Naive B cell (primary cell): ENCODE measurements around the gene ZNF17. TPM values are rescaled to one million over a fixed set of nuclear protein-coding genes. Genes with fewer than 3 reads are reported as not detected.

Experiments
- ATAC-seq, 2 donors: fragments of 150-1000 bp; cut with Tn5 transposase; 2 replicates each; pipeline ENCODE4 v1.10.0; 2021; ENCODE audit warnings: low read depth in 2 of 2, mild to moderate bottlenecking in 2 of 2, moderate library complexity in 2 of 2
- DNase-seq: peaks from one replicate; pipeline ENCODE4 v3.0.0; 2022
- H3K27ac Mint-ChIP-seq, 6 donors: one replicate each; pipeline ENCODE4 v1.8.0; 2020 to 2022; ENCODE audit warnings: mild to moderate bottlenecking in 6 of 6, mixed read lengths in 6 of 6, moderate library complexity in 5 of 6, inconsistent platforms in 2 of 6
- H3K27me3 Mint-ChIP-seq, 3 donors: one replicate each; pipeline ENCODE4 v1.8.0; 2021 to 2022; ENCODE audit warnings: mixed read lengths in 3 of 3, mild to moderate bottlenecking in 1 of 3
- H3K36me3 Mint-ChIP-seq, 2 donors: one replicate each; pipeline ENCODE4 v1.8.0; 2020 to 2022; ENCODE audit warnings: mixed read lengths in 2 of 2, inconsistent platforms in 1 of 2, mild to moderate bottlenecking in 1 of 2
- H3K4me1 Mint-ChIP-seq, 3 donors: one replicate each; pipeline ENCODE4 v1.8.0; 2020 to 2022; ENCODE audit warnings: mixed read lengths in 3 of 3, inconsistent platforms in 1 of 3, mild to moderate bottlenecking in 1 of 3, moderate library complexity in 1 of 3
- H3K4me3 Mint-ChIP-seq, 8 donors: one replicate each; pipeline ENCODE4 v1.8.0; 2020 to 2022; ENCODE audit warnings: mild to moderate bottlenecking in 8 of 8, mixed read lengths in 8 of 8, moderate library complexity in 8 of 8, inconsistent platforms in 2 of 8
- H3K9me3 Mint-ChIP-seq, 7 donors: one replicate each; pipeline ENCODE4 v1.8.0; 2020 to 2022; ENCODE audit warnings: mixed read lengths in 7 of 7, mild to moderate bottlenecking in 5 of 7, inconsistent platforms in 2 of 7, moderate library complexity in 1 of 7
- polyA plus RNA-seq, 6 donors: library from polyadenylated mRNA; unstranded; fragments of 300-500 nt; fragmentation: Illumina TruSeq; gene quantifications; one replicate each; pipeline ENCODE4 v1.2.3, GENCODE V29; 2021; ENCODE audit warnings: low read depth in 6 of 6

Gene ZNF17
- polyA plus RNA-seq, 6 donors from 2014 or later, result 6.1 to 13.0 (median 9.6) TPM

GRCh38 chr19:57389730-57390598, 21.0 kb upstream of the ZNF17 start, which contains the start of gene ZNF548:
ZNF548 (plus strand) TSS chr19:57389854; CDS start chr19:57390100, 246 bp downstream.
- peak; percentile 92 for ATAC-seq
- Mint-ChIP-seq H3K27ac (peak within 1 kb of the TSS; percentile 97 to 99 (median 98)), H3K27me3 (no peaks in the 10 kb centered on the region), H3K4me1 (peaks cover 30 to 53% (median 31%) of the 10 kb centered on the region in 3 donors), H3K9me3 (peaks cover 0 to 2% (median 0%) of the 10 kb centered on the region in 7 donors), H3K36me3 (peaks cover 10 to 20% of the 10 kb centered on the region in 2 donors), H3K4me3 (peak within 1 kb of the TSS; percentile 88 to 98 (median 95))
- peak; percentile 97 for DNase-seq

- Mint-ChIP-seq H3K36me3 (peaks cover 48 to 58% of the 10 kb centered on the region in 2 donors), H3K27me3 (no peaks in the 10 kb centered on the region), H3K4me3 (no peak overlapping the region), H3K27ac (peak overlapping the region in 2 of 6 donors; percentile 31 to 76), H3K4me1 (peaks cover 18 to 39% (median 30%) of the 10 kb centered on the region in 3 donors), H3K9me3 (peaks cover 0 to 12% (median 6%) of the 10 kb centered on the region in 7 donors)
- DNase-seq (no peak), ATAC-seq (no peak)
These were observed 15.3 kb upstream of the ZNF17 start for GRCh38 chr19:57395710-57396109.

- ATAC-seq, result no peak
- Mint-ChIP-seq H3K27ac (no peak overlapping the region), H3K27me3 (no peaks in the 10 kb centered on the region), H3K4me1 (peaks cover 13 to 21% (median 16%) of the 10 kb centered on the region in 3 donors), H3K36me3 (peaks cover 50 to 58% of the 10 kb centered on the region in 2 donors), H3K4me3 (no peak overlapping the region), H3K9me3 (peaks cover 0 to 12% (median 6%) of the 10 kb centered on the region in 7 donors)
- no peak for DNase-seq
These were observed 12.1 kb upstream of the ZNF17 start for GRCh38 chr19:57398868-57399267.

- Mint-ChIP-seq H3K27me3 (no peaks in the 10 kb centered on the region), H3K36me3 (peaks cover 7 to 11% of the 10 kb centered on the region in 2 donors), H3K9me3 (peaks cover 0 to 2% (median 0%) of the 10 kb centered on the region in 7 donors), H3K27ac (no peak overlapping the region), H3K4me3 (no peak overlapping the region), H3K4me1 (peaks cover 6 to 8% (median 8%) of the 10 kb centered on the region in 3 donors)
- no peak for ATAC-seq
- no peak for DNase-seq
These were observed 7.0 kb upstream of the ZNF17 start for GRCh38 chr19:57403737-57404563.

DNA sequence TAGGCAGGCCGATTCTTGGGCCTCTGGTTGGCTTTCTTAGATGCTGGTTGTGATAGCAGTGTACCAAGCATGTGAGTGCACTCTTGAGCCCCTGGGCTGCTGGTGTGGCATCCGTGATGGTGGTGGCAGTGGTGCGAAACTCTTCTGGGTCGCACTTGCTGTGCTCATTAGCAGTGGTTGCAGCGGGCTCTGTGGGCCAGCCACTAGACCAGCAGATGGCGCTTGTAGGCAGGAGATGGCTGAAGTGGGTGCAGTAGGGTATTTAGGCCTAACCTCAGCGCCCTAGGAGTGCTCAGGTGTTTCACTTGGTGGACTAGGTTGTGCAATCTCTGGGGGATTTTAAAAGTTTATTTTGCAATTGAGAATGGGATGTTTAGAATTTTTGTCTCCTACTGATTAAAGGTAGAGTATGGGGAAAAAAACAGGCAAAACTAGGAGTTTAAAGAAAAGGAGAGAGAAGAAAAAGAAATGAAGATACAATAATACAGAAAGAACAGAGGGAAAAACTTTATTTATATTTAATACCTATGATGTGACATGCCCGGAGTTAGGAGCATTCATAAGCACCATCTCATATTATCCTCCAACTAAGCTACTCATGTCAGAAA, 4.3 kb upstream of the ZNF17 start:
- H3K9me3 Mint-ChIP-seq, result no peaks in the 10 kb centered on the region
- peak overlapping the region in 4 of 6 donors; percentile 30 to 80 (median 58) for H3K27ac Mint-ChIP-seq
- H3K36me3 Mint-ChIP-seq, result peaks cover 0 to 6% of the 10 kb centered on the region in 2 donors
- peak overlapping the region in 2 of 8 donors; percentile 16 to 38 for H3K4me3 Mint-ChIP-seq
- no peaks in the 10 kb centered on the region for H3K27me3 Mint-ChIP-seq
- H3K4me1 Mint-ChIP-seq, result peaks cover 16 to 20% (median 18%) of the 10 kb centered on the region in 3 donors
- DNase-seq, result peak; percentile 58
- ATAC-seq, result peak; percentile 59 to 63

GRCh38 chr19:57419439-57419838, 8.5 kb downstream of the ZNF17 start:
- Mint-ChIP-seq H3K4me1 (peaks cover 20 to 24% (median 21%) of the 10 kb centered on the region in 3 donors), H3K36me3 (peaks cover 47 to 69% of the 10 kb centered on the region in 2 donors), H3K9me3 (peaks cover 4 to 38% (median 14%) of the 10 kb centered on the region in 7 donors), H3K27me3 (no peaks in the 10 kb centered on the region), H3K27ac (no peak overlapping the region), H3K4me3 (no peak overlapping the region)
- ATAC-seq (no peak), DNase-seq (no peak)

DNA sequence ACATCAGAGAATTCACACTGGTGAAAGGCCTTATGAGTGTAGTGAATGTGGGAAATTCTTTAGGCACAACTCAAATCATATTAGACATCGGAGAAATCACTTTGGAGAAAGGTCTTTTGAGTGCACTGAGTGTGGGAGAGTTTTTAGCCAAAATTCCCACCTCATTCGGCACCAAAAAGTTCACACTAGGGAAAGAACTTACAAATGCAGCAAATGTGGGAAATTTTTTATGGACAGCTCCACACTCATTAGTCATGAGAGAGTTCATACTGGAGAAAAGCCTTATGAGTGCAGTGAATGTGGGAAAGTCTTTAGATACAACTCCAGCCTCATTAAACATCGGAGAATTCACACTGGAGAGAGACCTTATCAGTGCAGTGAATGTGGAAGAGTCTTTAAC, 10.1 kb downstream of the ZNF17 start:
- ATAC-seq, result no peak

GRCh38 chr19:57434386-57435061, 23.6 kb downstream of the ZNF17 start:
- ATAC-seq (no peak), DNase-seq (no peak)
- Mint-ChIP-seq H3K27me3 (no peaks in the 10 kb centered on the region), H3K4me1 (peaks cover 28 to 43% (median 36%) of the 10 kb centered on the region in 3 donors), H3K36me3 (peaks cover 7 to 10% of the 10 kb centered on the region in 2 donors), H3K27ac (peak overlapping the region; percentile 86 to 97 (median 94)), H3K9me3 (no peaks in the 10 kb centered on the region), H3K4me3 (peak overlapping the region; percentile 89 to 100 (median 96))

More for the DNA sequence above, 10.1 kb downstream of the ZNF17 start:
- no peak for DNase-seq
- Mint-ChIP-seq H3K27ac (no peak overlapping the region), H3K9me3 (peaks cover 4 to 38% (median 14%) of the 10 kb centered on the region in 7 donors), H3K27me3 (no peaks in the 10 kb centered on the region), H3K36me3 (peaks cover 41 to 57% of the 10 kb centered on the region in 2 donors), H3K4me1 (peaks cover 8 to 15% (median 9%) of the 10 kb centered on the region in 3 donors), H3K4me3 (no peak overlapping the region)

- H3K9me3 Mint-ChIP-seq, result peaks cover 0 to 5% (median 0%) of the 10 kb centered on the region in 7 donors
- H3K4me3 Mint-ChIP-seq, result peak within 1 kb of the TSS; percentile 89 to 100 (median 96)
- H3K4me1 Mint-ChIP-seq, result peaks cover 35 to 45% (median 44%) of the 10 kb centered on the region in 3 donors
- peaks cover 7 to 18% of the 10 kb centered on the region in 2 donors for H3K36me3 Mint-ChIP-seq
- peak; percentile 96 for DNase-seq
- no peaks in the 10 kb centered on the region for H3K27me3 Mint-ChIP-seq
- H3K27ac Mint-ChIP-seq, result peak within 1 kb of the TSS; percentile 86 to 97 (median 94)
- ATAC-seq, result peak; percentile 99 to 100
These were observed 24.4 kb downstream of the ZNF17 start, which contains the start of gene ZNF749 for GRCh38 chr19:57435062-57435978. ZNF749 (plus strand) TSS chr19:57435325; CDS start chr19:57435579, 254 bp downstream.

DNA sequence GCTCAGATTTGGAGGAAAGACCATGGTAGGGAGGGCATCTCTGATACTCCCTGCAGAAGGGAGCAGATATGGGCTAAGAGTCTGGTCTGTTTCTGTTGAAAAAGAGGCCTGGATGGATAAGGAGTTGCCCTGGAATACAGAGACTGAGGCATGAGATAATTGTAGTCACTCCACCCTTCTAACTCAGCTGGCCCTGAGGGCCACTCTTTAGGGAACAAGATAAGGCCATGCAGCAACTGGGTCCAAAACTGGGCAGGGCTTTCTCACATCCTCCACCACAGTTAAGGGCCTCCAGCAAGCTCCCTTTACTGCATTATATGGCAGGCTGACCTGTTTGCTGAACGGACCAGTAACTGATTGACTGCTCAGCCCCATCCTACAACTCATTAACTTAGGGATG, 25.5 kb downstream of the ZNF17 start:
- Mint-ChIP-seq H3K9me3 (peaks cover 0 to 5% (median 0%) of the 10 kb centered on the region in 7 donors), H3K27ac (peak overlapping the region in 1 of 6 donors; percentile 93), H3K27me3 (no peaks in the 10 kb centered on the region), H3K36me3 (peaks cover 7 to 19% of the 10 kb centered on the region in 2 donors), H3K4me1 (peaks cover 39 to 51% (median 48%) of the 10 kb centered on the region in 3 donors), H3K4me3 (peak overlapping the region; percentile 89 to 100 (median 96))
- ATAC-seq, result no peak
- no peak for DNase-seq

DNA sequence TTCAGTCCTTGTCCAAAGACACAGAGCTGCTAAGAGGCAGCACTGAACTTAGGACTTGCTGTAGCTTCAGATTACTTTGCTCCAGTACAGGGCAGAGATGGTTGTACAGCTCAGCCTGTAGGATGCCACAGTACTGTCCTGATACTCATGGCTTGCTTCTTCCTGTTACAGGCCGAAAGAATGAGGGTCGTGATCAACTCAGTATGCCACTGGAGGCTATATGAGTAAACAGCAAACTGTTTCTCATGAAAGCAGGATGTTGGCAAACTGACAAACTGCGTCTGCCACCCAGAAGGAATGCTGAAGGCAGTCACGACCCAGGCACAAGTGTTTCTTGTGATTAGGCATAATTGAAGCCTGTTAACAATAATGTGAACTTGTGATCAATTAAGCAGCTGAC, 27.0 kb downstream of the ZNF17 start:
- Mint-ChIP-seq H3K27ac (no peak overlapping the region), H3K9me3 (peaks cover 0 to 5% (median 0%) of the 10 kb centered on the region in 7 donors), H3K4me1 (peaks cover 44 to 60% (median 53%) of the 10 kb centered on the region in 3 donors), H3K4me3 (peak overlapping the region in 1 of 8 donors; percentile 53), H3K27me3 (no peaks in the 10 kb centered on the region), H3K36me3 (peaks cover 11 to 25% of the 10 kb centered on the region in 2 donors)
- ATAC-seq, result no peak
- no peak for DNase-seq
